GM21526 (cell line): ENCODE data around the gene CRACR2B.

Experiments used
- ATAC-seq: cut with Tn5 transposase; IDR thresholded peaks from one replicate; pipeline ENCODE4 v1.9.1; 2021; ENCODE audit warnings: moderate library complexity; ENCODE audit not compliant: unreplicated experiment, low FRiP score

Gene CRACR2B

DNA sequence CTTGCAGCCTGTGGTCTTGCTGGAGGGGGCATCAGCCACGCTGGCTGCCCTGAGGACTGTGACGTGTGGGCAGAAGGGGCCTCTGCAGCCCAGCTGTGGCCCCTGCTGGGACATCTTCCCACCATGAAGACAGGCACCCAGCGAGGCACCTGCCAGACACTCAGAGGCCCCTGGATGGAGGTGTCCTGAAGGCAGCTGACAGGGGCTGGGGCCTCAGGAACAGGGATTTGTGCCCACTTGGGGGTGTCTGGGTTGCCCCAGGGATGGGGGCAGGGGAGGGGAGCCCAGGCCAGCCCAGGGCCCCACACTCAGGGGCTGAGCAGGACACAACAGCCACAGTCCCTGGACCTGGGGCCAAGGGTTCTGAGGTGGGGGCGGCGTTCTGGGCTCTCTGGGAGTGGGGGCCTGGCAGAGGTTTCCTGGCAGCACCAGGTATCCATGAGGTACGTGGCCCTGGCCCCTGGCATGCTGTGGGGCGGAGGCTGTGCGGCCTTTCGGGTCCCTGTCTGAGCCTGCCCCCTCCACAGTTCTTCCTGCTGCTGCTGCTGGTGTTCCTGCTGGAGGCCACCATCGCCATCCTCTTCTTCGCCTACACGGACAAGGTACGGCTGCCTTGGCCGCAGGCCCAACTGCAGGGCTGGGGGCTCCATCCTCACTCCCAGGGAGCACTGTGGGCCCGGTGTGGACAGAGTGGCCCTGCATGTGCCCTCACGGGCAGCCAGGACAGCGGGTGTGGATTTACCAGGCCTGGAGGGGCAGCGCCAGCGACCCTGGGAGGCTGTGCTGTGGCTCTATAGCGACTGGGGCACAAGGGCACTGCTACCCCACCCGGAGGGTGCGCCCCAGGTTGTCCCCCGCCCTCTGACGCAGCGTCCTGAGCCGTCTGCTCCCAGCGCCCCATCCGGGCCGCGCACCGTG is 36.5 kb downstream of the CRACR2B start:
- no peak for ATAC-seq

DNA sequence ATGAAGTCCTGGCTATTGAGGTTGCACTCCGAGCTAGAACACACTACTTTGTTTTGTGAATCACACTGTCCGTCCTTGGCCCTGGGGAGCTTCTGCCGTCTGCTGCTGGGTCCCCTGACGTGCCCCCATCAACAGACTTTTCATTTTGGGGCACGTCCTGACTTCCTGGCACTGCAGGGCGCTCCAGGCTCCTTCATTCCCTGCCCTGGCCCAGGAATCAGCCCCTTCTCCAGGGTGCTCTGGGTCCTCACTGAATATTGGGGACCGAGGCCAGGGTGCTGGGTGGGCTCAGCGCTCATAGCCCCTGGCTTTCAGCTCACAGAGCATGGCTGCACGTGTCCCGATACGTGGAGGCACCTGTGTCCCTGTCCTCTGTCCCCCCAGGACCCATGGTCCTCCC is 37.2 kb downstream of the CRACR2B start:
- ATAC-seq, result no peak

DNA sequence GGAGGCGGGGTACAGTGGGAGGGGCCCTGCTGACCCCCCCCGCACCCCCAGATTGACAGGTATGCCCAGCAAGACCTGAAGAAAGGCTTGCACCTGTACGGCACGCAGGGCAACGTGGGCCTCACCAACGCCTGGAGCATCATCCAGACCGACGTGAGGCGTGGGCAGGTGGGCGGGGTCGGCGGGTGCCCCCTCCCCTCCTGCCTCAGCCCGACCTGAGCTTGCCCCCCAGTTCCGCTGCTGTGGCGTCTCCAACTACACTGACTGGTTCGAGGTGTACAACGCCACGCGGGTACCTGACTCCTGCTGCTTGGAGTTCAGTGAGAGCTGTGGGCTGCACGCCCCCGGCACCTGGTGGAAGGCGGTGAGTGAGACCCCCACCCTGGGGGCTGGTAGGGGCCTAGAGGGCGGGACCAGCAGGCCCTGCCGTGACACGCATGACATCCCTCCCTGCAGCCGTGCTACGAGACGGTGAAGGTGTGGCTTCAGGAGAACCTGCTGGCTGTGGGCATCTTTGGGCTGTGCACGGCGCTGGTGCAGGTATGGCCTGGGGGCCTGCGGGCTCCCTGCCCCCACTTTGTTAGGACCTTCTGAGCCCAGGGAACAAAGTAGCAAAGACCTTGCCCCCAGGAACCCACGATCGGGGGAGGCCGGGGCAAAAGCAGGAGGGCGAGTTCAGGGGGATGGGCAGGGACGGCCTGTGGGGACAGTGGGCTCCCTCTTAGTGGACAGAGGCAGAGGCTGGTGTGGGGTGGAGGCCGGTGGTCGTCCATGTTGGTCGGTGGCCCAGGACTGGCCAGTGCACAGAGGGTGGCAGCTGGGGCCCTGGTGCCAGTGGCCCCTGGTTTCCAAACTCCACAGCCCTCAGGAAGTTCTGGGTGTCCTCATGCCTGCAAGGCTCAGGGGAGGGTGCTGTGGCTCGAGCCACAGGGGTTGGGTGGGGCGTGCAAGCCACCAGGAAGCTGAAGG is 38.0 kb downstream of the CRACR2B start:
- no peak for ATAC-seq

DNA sequence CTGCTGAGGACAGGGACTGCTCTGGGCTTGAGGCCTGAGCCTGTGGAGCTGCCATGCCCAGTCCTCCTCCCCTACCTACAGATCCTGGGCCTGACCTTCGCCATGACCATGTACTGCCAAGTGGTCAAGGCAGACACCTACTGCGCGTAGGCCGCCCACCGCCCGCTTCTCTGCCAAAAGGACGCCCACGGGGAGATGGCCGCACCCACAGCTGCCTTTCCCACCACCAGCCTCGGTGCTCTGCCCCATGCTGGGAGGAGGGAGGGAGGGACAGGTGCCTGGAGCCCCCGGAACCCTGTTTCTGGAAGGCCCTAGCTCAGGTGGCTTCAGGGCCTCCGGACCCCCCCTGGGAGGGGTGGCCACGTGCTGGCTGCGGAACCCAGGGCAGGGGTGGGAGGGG is 38.8 kb downstream of the CRACR2B start:
- no peak for ATAC-seq

DNA sequence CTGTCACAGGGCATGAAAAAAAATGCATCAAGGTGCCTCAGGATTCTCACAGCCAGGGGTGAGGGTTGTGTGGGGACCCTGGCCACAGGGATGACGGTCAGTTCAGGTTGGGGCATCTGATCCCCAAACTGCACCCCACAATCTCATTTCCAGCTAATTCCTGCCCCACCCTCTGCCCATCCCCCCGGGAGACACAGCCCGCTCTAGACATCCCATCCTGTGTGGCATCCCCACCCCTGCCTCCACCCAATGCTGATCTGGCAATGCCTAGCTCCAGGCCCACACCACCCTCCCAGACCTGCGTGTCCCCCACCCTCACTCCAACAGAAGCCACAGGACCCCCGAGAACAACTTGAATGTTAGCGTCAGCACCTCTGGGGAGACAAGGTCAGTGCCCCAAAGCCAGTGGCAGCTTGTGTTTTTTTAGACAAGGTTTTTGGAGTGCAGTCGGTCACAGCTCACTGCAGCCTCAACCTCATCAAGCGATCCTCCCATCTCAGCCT is 40.2 kb downstream of the CRACR2B start:
- ATAC-seq, result no peak

DNA sequence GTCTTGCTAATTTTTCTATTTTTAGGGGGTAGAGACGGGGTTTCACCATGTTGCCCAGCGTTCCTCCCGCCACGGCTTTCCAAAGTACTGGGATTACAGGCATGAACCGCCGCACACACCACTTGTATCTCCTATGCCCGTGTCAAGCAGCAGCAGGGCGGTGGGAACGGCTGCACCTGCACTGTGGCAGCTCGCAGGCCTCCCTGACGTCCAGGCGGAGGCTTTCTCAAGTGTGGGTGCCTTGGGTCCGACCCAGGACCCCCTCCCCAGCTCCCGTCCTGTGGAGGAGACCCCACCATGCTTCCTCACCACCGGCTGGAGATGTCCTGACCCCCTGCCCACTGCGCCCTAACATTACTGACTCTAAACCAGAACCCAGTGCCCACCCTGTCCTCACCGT is 40.7 kb downstream of the CRACR2B start:
- ATAC-seq, result no peak

DNA sequence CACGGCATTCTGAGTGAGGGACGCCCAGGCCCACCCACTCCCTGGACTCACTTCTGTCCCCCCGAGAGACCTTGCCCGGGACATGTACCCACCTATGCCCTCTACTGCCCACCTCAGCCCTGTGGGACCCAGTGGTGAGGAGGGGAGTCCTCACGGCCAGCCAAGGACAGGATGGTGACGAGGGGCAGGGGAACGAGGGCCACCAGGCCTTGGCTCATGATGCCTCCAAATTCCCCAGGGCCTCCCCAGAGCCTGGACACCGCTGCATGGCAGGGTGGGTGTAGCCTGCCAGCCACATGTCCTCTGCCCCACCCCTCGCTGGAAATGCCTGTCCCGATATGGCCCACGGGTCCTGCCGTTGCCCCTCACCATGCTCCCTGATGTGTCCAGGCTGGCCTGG is 41.1 kb downstream of the CRACR2B start:
- no peak for ATAC-seq

DNA sequence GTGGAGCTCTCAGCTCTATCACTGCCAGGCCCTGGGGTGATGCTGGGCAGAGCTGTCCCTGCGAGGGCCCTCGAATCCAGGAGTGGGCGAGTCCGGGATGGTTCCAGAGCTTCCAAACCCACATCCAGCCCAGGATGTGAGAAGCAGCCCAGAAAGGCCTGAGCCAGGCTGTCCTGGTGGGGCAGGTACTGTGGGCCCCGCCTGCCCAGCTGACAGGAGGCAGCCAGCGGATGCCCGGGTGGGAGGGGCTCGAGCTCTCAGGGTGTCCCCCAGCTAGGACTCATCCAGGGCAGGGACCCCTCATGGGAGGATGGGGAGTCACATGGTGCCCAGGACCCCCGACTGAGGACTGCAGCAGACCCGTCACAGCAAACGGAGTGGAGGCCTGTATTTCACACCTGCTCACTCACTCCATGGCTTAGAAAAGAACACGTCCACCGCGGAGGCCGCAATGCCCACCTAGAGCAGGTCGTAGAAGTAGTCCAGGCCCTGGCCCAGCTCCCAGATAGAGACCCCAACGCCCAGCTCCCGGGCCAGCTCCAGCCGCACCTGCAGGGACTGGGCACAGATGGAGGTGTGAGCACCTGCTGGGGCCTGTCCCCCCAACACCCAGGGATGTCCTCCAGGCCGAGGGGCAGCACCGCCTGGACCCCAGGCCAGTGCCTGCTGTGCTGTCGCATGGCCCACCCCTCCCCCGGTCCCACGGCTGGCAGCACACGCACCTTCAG is 41.8 kb downstream of the CRACR2B start:
- ATAC-seq, result no peak

DNA sequence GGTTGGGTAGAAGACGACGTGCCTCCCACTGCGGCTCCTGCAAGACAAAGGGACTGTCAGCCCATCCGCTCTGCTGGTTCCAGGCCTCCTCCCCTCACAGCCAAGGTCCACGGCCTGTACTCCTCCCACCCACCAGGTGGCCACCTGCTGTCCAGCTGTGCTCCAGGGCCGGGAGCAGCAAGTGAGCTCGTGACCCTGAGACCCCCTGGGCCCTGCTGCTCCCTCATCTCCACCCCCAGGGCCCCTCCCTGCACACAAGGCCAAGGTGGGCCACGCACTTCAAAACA is 42.4 kb downstream of the CRACR2B start:
- ATAC-seq, result no peak

DNA sequence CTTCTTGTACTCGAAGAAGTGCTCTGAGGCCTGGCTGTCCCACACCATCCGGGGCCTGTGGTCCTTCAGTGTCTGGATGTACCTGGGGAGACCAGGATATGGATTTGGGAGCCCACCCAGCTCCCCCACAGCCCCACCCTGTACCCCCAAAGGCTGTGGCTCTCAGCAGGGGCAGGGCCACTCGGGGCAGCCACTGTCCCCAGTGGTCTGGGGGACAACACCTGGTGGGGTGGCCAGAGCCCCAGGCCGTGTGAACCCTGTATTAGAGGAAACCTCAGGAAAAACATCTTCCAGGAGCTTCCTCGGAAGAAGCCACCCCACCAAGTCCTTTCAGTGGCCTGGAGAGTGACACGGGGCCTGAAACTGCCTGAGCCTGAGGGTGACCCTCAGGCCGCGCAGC is 42.7 kb downstream of the CRACR2B start:
- no peak for ATAC-seq

DNA sequence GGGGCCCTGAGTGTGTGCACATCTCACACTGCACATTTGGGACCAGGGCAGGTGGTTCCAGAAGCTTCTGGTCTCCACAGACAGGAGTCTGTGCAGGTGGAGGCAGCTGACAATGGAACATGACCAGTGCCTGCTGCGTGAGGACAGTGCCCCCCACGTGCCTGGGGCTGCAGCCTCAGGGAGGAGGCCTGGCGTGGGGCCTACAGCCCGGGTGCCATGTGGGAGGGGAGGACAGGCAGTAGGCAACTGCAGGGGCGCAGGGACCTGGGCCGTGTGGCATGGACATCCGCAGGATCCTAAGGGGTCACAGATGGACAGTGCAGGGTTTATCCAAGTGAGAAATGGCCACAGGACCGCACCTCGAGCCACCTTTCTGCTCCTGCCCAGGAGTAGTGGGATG is 43.8 kb downstream of the CRACR2B start:
- no peak for ATAC-seq

DNA sequence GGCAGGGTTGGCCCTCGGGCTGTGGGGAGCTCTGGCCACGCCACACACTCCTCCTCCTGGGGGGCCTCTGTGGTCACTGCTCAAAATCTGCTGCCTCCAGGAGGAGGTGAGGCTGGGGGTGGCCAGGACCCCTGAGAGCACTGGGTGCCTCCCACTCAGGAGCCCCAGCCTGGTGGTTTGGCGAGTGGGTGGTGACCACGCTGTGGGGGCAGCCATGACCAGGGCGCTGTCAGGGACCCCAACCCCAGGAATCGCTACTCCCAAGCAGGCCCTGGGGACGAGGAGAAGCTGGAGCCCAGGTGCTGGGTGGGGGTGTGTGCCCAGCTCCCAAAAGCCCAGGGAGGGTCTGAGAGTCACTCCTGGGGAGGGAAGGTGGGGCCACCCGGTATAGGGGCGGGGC is 45.1 kb downstream of the CRACR2B start:
- no peak for ATAC-seq

DNA sequence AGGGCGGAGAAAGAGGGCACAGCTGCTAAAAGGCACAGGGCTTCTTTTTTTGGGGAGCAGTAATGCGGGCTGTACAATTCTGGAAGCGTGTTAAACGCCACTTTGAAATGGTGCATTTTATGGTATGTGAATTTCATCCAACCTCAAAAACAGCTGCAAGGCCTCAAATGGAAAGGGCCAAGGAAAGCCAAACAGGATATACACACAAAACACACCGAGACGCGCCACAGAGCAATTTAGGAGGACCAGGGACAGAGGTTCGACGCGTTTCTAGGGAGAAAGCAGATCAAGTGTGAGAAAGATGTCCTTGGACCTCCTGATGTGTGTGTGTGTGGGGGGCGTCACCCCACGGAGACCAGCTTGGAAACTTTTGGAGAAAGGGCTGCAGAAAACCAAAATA is 46.0 kb downstream of the CRACR2B start:
- ATAC-seq, result no peak

DNA sequence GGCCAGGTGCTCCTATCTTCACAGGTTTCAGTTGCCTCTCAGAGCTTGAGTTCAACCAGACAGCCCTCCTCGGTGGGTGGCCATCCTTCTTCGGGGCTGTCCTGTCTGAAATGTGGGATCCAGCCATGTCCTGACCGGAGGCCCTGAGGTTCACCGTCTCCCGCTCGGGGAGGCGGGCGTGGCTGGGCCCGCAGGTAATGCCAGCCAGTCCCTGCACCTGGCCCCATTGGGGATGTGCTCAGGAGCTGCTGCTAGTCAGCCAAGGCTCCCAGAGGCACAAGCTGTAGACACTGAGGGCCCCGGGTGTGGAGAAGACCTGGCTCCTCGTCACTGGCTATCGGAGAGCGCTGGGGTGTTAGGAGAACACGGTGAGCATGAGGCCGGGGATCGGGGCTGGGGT is 47.5 kb downstream of the CRACR2B start:
- ATAC-seq, result no peak

DNA sequence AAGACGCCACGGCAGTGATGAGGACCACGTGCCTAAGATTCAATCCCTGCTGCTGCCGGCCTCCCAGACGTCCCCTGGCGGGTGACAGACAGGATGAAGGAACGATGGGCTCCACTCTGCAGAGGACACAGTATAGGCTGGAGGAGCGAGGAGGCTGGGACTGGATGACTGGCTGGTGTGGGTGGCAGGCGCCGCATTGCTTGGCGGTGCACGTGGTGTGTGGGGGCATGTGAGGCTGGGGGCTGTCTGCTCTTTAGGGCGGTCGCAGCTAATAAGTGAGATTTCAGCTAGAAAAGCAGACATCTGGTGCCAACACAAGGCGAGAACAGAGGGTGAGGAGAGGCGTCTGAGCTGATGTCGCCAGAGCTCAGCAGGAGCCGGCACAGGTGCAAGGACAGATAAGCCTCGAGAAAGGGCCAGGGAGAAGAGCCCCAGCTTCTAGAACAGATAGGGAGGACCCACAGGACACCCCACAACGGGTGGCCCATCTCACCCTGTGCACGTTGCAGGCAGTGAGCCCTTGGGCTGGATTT is 48.1 kb downstream of the CRACR2B start:
- ATAC-seq, result no peak

DNA sequence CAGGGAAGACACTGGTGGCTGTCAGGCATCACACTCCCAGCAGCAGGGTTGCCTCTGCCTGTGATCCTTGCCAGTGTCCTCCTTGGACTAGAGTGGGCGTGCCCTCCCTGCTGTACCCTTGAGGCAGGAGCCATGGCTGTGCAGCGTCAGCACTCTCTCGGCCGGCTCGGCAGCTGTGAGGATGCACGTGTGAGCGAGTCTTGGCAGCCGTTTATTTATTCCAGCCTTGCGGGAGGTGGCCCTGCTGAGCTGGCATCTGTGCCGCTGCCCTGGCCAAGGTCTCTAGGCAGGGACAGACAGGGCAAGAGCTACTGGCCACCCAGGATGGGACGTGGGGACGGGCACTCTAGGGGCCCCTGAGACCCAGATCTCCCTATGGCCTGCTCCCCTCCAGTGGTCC is 48.8 kb downstream of the CRACR2B start:
- no peak for ATAC-seq

DNA sequence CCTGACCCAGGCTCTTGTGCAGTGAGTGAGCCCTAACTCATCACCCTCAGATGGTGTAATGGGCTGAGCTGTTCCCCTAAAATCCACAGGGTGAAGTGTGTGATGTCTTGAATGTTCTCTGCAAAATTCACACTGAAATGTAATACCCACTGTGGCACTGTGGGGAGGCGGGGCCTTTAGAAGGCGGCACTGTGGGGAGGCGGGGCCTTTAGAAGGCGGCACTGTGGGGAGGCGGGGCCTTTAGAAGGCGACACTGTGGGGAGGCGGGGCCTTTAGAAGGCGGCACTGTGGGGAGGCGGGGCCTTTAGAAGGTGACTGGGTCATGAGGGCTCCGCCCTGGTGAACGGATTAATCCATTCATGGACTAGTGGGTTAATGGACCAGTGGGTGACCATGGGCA is 49.8 kb downstream of the CRACR2B start:
- no peak for ATAC-seq

DNA sequence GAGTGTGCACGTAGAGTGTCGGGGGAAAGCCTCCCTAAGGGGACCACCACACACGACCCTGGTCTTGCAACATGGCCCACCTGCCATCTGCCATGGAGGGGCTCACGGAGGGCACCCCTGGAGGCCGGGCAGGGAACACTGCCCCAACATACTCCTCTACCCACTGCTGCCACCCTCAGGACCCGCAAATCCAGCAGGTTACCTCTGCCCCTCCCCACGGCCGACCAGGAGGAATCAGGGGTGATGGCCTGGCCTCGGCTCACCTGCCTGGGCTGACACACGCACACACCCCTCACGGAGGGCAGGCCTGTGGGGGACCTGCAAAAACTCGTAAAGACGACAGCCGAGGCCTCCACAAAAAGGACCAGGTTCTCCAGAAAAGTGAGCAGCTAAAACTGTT is 52.7 kb downstream of the CRACR2B start:
- ATAC-seq, result no peak
